ENCODE data around the gene VCAM1. TPM values are rescaled to one million over a fixed set of nuclear protein-coding genes. Genes with fewer than 3 reads are reported as not detected.

The VCAM1 gene
- total and polyA plus RNA-seq, 9 of the 15 experiments (the other 6 are each of a cell fraction or from before 2014, with no cell fraction given) = 0.04 to 0.13 TPM; not detected in 7

DNA sequence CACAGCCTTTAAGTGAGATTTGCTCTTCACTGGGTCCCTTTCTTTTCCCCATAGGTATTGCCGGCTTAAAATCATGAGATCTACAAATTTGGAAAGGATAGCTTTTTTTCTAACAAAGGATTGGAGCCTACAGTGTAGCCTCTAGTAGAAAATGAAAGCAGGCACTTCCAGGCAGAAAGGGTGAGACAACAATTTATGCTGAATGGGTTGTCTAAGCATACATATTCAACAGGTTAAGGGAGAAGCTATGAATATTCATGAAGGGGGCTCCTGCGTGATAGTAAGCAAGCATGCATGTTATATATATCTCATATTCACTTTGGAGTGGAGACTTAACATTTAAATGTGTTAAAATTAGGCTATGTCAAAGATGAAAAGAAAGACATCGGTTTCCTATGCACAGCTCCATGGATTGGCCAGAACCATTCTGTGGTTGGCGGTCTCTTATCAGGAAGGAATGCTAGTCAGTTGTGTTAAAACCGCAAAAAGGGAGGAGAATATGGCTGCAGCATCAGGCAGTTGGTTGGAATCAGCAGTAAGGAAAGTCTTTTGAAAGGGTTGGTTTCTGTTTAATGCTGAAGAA is 66.0 kb downstream of the VCAM1 start (continued):
- TF ChIP-seq RBBP5 (IDR thresholded peaks at IDR 0.05; ENCODE audit: borderline replicate concordance, insufficient read depth, low read length, poor library complexity, severe bottlenecking) (no peak), HIVEP1 (CRISPR knock-in tag; IDR thresholded peaks at IDR 0.05) (no peak), ZNF644 (tag; IDR thresholded peaks at IDR 0.05; ENCODE audit: low read depth) (no peak), SMARCB1 (IDR thresholded peaks at IDR 0.05; ENCODE audit: insufficient read length, low read depth) (no peak), BRF1 (IDR thresholded peaks at IDR 0.05; ENCODE audit: borderline replicate concordance, extremely low read depth, insufficient read length) (no peak), NCOA6 (IDR thresholded peaks at IDR 0.05) (no peak), CBX5 (IDR thresholded peaks at IDR 0.05; ENCODE audit: borderline replicate concordance, low read depth) (peak; percentile 43; the same call in 1 of the 2 replicates), KHSRP (IDR thresholded peaks at IDR 0.05) (no peak), ZNF140 (CRISPR knock-in tag; IDR thresholded peaks at IDR 0.05) (no peak), FOXA3 (CRISPR knock-in tag; conservative IDR thresholded peaks at IDR 0.05 in 1 of 2, IDR thresholded peaks at IDR 0.05 in 1 of 2) (no peak), SAFB2 (IDR thresholded peaks at IDR 0.05; ENCODE audit: borderline replicate concordance, low read depth, low read length, severe bottlenecking) (no peak), HEY1 (CRISPR knock-in tag; IDR thresholded peaks at IDR 0.05; ENCODE audit: borderline replicate concordance) (no peak), NONO (IDR thresholded peaks at IDR 0.05; ENCODE audit: low read depth in 2 of 2, low read length in 1 of 2) (no peak), ZNF764 (CRISPR knock-in tag; IDR thresholded peaks at IDR 0.05; ENCODE audit: low read depth) (no peak), MCM3 (IDR thresholded peaks at IDR 0.05) (no peak)
- TF ChIP-seq, protein P1, sequence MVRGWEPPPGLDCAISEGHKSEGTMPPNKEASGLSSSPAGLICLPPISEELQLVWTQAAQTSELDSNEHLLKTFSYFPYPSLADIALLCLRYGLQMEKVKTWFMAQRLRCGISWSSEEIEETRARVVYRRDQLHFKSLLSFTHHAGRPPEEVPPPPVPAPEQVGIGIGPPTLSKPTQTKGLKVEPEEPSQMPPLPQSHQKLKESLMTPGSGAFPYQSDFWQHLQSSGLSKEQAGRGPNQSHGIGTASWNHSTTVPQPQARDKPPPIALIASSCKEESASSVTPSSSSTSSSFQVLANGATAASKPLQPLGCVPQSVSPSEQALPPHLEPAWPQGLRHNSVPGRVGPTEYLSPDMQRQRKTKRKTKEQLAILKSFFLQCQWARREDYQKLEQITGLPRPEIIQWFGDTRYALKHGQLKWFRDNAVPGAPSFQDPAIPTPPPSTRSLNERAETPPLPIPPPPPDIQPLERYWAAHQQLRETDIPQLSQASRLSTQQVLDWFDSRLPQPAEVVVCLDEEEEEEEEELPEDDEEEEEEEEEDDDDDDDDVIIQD (CRISPR knock-in tag; IDR thresholded peaks at IDR 0.05) = no peak
- TF ChIP-seq, protein P2, sequence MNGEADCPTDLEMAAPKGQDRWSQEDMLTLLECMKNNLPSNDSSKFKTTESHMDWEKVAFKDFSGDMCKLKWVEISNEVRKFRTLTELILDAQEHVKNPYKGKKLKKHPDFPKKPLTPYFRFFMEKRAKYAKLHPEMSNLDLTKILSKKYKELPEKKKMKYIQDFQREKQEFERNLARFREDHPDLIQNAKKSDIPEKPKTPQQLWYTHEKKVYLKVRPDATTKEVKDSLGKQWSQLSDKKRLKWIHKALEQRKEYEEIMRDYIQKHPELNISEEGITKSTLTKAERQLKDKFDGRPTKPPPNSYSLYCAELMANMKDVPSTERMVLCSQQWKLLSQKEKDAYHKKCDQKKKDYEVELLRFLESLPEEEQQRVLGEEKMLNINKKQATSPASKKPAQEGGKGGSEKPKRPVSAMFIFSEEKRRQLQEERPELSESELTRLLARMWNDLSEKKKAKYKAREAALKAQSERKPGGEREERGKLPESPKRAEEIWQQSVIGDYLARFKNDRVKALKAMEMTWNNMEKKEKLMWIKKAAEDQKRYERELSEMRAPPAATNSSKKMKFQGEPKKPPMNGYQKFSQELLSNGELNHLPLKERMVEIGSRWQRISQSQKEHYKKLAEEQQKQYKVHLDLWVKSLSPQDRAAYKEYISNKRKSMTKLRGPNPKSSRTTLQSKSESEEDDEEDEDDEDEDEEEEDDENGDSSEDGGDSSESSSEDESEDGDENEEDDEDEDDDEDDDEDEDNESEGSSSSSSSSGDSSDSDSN (IDR thresholded peaks at IDR 0.05; ENCODE audit: borderline replicate concordance in 1 of 2, low read depth in 2 of 2, low read length in 2 of 2) = no peak
- TF ChIP-seq, protein P3, sequence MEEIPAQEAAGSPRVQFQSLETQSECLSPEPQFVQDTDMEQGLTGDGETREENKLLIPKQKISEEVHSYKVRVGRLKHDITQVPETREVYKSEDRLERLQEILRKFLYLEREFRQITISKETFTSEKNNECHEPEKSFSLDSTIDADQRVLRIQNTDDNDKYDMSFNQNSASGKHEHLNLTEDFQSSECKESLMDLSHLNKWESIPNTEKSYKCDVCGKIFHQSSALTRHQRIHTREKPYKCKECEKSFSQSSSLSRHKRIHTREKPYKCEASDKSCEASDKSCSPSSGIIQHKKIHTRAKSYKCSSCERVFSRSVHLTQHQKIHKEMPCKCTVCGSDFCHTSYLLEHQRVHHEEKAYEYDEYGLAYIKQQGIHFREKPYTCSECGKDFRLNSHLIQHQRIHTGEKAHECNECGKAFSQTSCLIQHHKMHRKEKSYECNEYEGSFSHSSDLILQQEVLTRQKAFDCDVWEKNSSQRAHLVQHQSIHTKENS (CRISPR knock-in tag; IDR thresholded peaks at IDR 0.05) = no peak
- TF ChIP-seq, protein P4, sequence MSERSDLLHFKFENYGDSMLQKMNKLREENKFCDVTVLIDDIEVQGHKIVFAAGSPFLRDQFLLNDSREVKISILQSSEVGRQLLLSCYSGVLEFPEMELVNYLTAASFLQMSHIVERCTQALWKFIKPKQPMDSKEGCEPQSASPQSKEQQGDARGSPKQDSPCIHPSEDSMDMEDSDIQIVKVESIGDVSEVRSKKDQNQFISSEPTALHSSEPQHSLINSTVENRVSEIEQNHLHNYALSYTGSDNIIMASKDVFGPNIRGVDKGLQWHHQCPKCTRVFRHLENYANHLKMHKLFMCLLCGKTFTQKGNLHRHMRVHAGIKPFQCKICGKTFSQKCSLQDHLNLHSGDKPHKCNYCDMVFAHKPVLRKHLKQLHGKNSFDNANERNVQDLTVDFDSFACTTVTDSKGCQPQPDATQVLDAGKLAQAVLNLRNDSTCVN (CRISPR knock-in tag; IDR thresholded peaks at IDR 0.05) = no peak
- TF ChIP-seq, protein P5, sequence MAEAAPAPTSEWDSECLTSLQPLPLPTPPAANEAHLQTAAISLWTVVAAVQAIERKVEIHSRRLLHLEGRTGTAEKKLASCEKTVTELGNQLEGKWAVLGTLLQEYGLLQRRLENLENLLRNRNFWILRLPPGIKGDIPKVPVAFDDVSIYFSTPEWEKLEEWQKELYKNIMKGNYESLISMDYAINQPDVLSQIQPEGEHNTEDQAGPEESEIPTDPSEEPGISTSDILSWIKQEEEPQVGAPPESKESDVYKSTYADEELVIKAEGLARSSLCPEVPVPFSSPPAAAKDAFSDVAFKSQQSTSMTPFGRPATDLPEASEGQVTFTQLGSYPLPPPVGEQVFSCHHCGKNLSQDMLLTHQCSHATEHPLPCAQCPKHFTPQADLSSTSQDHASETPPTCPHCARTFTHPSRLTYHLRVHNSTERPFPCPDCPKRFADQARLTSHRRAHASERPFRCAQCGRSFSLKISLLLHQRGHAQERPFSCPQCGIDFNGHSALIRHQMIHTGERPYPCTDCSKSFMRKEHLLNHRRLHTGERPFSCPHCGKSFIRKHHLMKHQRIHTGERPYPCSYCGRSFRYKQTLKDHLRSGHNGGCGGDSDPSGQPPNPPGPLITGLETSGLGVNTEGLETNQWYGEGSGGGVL (CRISPR knock-in tag; IDR thresholded peaks at IDR 0.05) = no peak

All from K562 (cell line).